H1 (cell line): ENCODE measurements around the gene ZFAND3. TPM values are rescaled to one million over a fixed set of nuclear protein-coding genes. Genes with fewer than 3 reads are reported as not detected.

Experiments used
- ASH2L ChIP-seq: fragments of 200-600, 300-600 bp; sonication (generic); IDR thresholded peaks from one replicate; pipeline ENCODE4 v1.7.1; 2017; ENCODE audit warnings: low read length
- BACH1 ChIP-seq: IDR thresholded peaks from 2 replicates; pipeline ENCODE4 v1.6.1; 2012; ENCODE audit warnings: low read length, improper control_type of control experiment
- EZH2 ChIP-seq: fragments of 200-600 bp; sonication (generic); IDR thresholded peaks from 2 replicates; pipeline ENCODE4 v1.7.1; 2012; ENCODE audit warnings: low read depth, mild to moderate bottlenecking, moderate library complexity, low read length, inconsistent platforms; ENCODE audit not compliant: severe bottlenecking
- KDM4A ChIP-seq: IDR thresholded peaks from one replicate; pipeline ENCODE4 v1.7.1; 2012; ENCODE audit warnings: low read depth, mild to moderate bottlenecking, moderate library complexity, low read length, inconsistent platforms; ENCODE audit not compliant: severe bottlenecking
- POLR2A ChIP-seq, 2 experiments: IDR thresholded peaks; 1 replicate in 1 of 2; 2 replicates in 1 of 2; pipeline ENCODE4 v1.6.1; 2011; ENCODE audit warnings: low read depth in 2 of 2, low read length in 2 of 2, mild to moderate bottlenecking in 2 of 2; ENCODE audit errors: control extremely low read depth in 1 of 2
- RNF2 ChIP-seq: fragments of 200-900, 300-1000 bp; sonication (generic); IDR thresholded peaks from 2 replicates; pipeline ENCODE4 v1.7.1; 2016; ENCODE audit warnings: borderline replicate concordance, low read depth, mild to moderate bottlenecking, antibody characterized with exemption, low read length; ENCODE audit not compliant: poor library complexity, severe bottlenecking; ENCODE audit errors: missing control alignments
- polyA plus RNA-seq, 7 experiments: library from polyadenylated mRNA; depleted of rRNA in 3 of 7; stranded (reverse) in 5 of 7; unstranded in 2 of 7; fragments of >200 nt in 5 of 7; fragments of 200-250 nt in 2 of 7; gene quantifications; 1 replicate in 5 of 7; 2 replicates in 1 of 7; 4 replicates in 1 of 7; pipeline versions ENCODE4 v1.2.1 to v1.2.3, GENCODE V29; 2011 to 2013; ENCODE audit warnings: missing spikeins in 2 of 7, mixed read lengths in 2 of 7
- total RNA-seq: library from RNA; stranded (reverse); fragmentation: NEBNext Ultra II Directional; extraction: Animal tissue kit (Norgen Biotek cat#: 25700); gene quantifications from 2 replicates; pipeline ENCODE4 v1.2.1, GENCODE V29; 2021

The ZFAND3 gene
- total and polyA plus RNA-seq, 2 of the 8 experiments (the other 6 are each of a cell fraction or from before 2014, with no cell fraction given) = 13.0 to 51.3 TPM

DNA sequence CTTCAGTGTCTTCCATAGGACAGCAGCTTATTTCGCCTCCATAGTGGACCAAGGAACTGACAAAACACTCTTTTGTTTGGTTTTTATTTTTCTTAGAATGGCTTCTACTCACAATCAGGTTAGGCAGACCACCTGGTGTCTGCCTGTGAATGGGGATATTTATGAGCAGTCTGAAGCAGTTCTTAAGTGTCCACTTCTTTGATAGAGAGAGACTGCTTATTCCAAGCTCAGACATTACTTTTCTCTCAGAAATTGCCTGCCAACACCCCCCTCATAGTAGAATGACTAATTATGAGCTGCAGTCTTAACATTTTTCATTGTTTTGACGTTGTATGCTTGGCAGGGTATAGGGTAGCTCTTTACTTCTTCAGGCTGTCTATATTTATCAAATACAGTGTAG, 174.7 kb downstream of the ZFAND3 start (continued):
- TF ChIP-seq EZH2 (no peak), ASH2L (no peak), BACH1 (no peak), KDM4A (no peak), POLR2A (IDR thresholded peaks at IDR 0.05; ENCODE audit: control extremely low read depth in 1 of 2, low read depth in 2 of 2, low read length in 2 of 2) (no peak), RNF2 (no peak)
